ENCODE measurements around the gene ZC3H4.

GRCh38 chr19:47156861-47157430 lies 43.4 kb upstream of the ZC3H4 start:
- TF ChIP-seq CTCF (conservative IDR thresholded peaks at IDR 0.05): no peak
- TF ChIP-seq EZH2 (IDR thresholded peaks at IDR 0.05; ENCODE audit: low read depth): no peak

Measured in PC-9 (cell line).